Measurements from ENCODE around the gene STEAP1B. TPM values are rescaled to one million over a fixed set of nuclear protein-coding genes. Genes with fewer than 3 reads are reported as not detected.

The STEAP1B gene
- total RNA-seq, 2 experiments from 2014 or later = not detected

DNA sequence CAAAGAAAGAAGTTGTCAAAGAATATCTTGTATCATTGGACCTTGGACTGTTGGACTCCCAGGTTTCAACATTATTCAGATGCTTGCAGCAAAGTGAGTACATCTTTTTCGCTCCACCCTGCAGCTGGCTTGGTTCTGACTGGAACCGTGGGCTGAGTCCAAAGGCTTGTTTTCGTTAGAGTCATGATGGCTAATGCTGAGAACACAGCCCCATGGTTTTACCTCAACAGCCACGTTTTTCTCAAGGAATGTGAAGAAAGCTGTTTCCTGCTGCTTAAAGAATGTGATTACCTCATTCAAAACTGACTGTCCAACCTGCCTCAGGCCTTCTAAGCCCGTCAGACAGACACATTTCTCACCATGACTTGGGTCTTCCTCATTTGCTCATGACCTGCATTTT is 69.5 kb downstream of the STEAP1B start:
- no peaks in the 10 kb centered on the region for H3K27me3 ChIP-seq (ENCODE audit: control insufficient read depth in 1 of 2, insufficient read depth in 2 of 2, low read length in 2 of 2)
- H3K4me1 ChIP-seq (ENCODE audit: insufficient read depth, low read length) = no peaks in the 10 kb centered on the region
- no peak overlapping the region for H3K4me3 Mint-ChIP-seq
- no peaks in the 10 kb centered on the region for H3K9me3 ChIP-seq (ENCODE audit: control insufficient read depth in 1 of 2, insufficient read depth in 1 of 2, low read length in 2 of 2)
- H3K27ac Mint-ChIP-seq = no peak overlapping the region
- H3K27me3 Mint-ChIP-seq = no peaks in the 10 kb centered on the region
- no peak overlapping the region for H3K4me3 ChIP-seq (ENCODE audit: low read length)
- DNase-seq = no peak
- H3K9me3 Mint-ChIP-seq = no peaks in the 10 kb centered on the region
- intact Hi-C loops (cut with DNase I, micrococcal nuclease) = no loop called here
- H3K36me3 Mint-ChIP-seq (ENCODE audit: low read depth) = no peaks in the 10 kb centered on the region
- TF ChIP-seq, protein P1, sequence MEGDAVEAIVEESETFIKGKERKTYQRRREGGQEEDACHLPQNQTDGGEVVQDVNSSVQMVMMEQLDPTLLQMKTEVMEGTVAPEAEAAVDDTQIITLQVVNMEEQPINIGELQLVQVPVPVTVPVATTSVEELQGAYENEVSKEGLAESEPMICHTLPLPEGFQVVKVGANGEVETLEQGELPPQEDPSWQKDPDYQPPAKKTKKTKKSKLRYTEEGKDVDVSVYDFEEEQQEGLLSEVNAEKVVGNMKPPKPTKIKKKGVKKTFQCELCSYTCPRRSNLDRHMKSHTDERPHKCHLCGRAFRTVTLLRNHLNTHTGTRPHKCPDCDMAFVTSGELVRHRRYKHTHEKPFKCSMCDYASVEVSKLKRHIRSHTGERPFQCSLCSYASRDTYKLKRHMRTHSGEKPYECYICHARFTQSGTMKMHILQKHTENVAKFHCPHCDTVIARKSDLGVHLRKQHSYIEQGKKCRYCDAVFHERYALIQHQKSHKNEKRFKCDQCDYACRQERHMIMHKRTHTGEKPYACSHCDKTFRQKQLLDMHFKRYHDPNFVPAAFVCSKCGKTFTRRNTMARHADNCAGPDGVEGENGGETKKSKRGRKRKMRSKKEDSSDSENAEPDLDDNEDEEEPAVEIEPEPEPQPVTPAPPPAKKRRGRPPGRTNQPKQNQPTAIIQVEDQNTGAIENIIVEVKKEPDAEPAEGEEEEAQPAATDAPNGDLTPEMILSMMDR (IDR thresholded peaks at IDR 0.05) = no peak
- ChIA-PET CTCF (no interaction called here), POLR2A (no interaction called here)
- no peak overlapping the region for H3K27ac ChIP-seq (ENCODE audit: low read depth in 1 of 2, low read length in 2 of 2)
- no peaks in the 10 kb centered on the region for H3K4me1 Mint-ChIP-seq (ENCODE audit: low read depth)
- no peaks in the 10 kb centered on the region for H3K36me3 ChIP-seq (ENCODE audit: insufficient read depth, low read length)
- ATAC-seq (ENCODE audit: poor library complexity) = no peak

- Histone ChIP-seq H3K4me1 (ENCODE audit: insufficient read depth, low read length) (no peaks in the 10 kb centered on the region), H3K27me3 (ENCODE audit: control insufficient read depth in 1 of 2, insufficient read depth in 2 of 2, low read length in 2 of 2) (no peaks in the 10 kb centered on the region), H3K36me3 (ENCODE audit: insufficient read depth, low read length) (no peaks in the 10 kb centered on the region), H3K9me3 (ENCODE audit: control insufficient read depth in 1 of 2, insufficient read depth in 1 of 2, low read length in 2 of 2) (no peaks in the 10 kb centered on the region), H3K27ac (ENCODE audit: low read depth in 1 of 2, low read length in 2 of 2) (no peak overlapping the region), H3K4me3 (ENCODE audit: low read length) (no peak overlapping the region)
- no peak for ATAC-seq (ENCODE audit: poor library complexity)
- Mint-ChIP-seq H3K27ac (no peak overlapping the region), H3K27me3 (no peaks in the 10 kb centered on the region), H3K4me1 (ENCODE audit: low read depth) (no peaks in the 10 kb centered on the region), H3K36me3 (ENCODE audit: low read depth) (no peaks in the 10 kb centered on the region), H3K9me3 (no peaks in the 10 kb centered on the region), H3K4me3 (no peak overlapping the region)
- POLR2A ChIA-PET = no interaction called here
- intact Hi-C loops (cut with DNase I, micrococcal nuclease) = no loop called here
- CTCF ChIA-PET = no interaction called here
- no peak for DNase-seq
- TF ChIP-seq, protein P1 (IDR thresholded peaks at IDR 0.05) = no peak
Observed at GRCh38 chr7:22429386-22429785, 70.6 kb downstream of the STEAP1B start.

- Mint-ChIP-seq H3K9me3 (no peaks in the 10 kb centered on the region), H3K27ac (no peak overlapping the region), H3K4me1 (ENCODE audit: low read depth) (no peaks in the 10 kb centered on the region), H3K4me3 (no peak overlapping the region), H3K36me3 (ENCODE audit: low read depth) (no peaks in the 10 kb centered on the region), H3K27me3 (no peaks in the 10 kb centered on the region)
- intact Hi-C loops (cut with DNase I, micrococcal nuclease) = no loop called here
- DNase-seq (no peak), ATAC-seq (ENCODE audit: poor library complexity) (no peak)
- H3K36me3 ChIP-seq (ENCODE audit: insufficient read depth, low read length) = no peaks in the 10 kb centered on the region
- ChIA-PET POLR2A (no interaction called here), CTCF (no interaction called here)
- TF ChIP-seq, protein P1 (IDR thresholded peaks at IDR 0.05) = no peak
- H3K9me3 ChIP-seq (ENCODE audit: control insufficient read depth in 1 of 2, insufficient read depth in 1 of 2, low read length in 2 of 2) = no peaks in the 10 kb centered on the region
- no peaks in the 10 kb centered on the region for H3K4me1 ChIP-seq (ENCODE audit: insufficient read depth, low read length)
- H3K27ac ChIP-seq (ENCODE audit: low read depth in 1 of 2, low read length in 2 of 2) = no peak overlapping the region
- H3K4me3 ChIP-seq (ENCODE audit: low read length) = no peak overlapping the region
- H3K27me3 ChIP-seq (ENCODE audit: control insufficient read depth in 1 of 2, insufficient read depth in 2 of 2, low read length in 2 of 2) = no peaks in the 10 kb centered on the region
Observed at GRCh38 chr7:22427855-22428254, 72.1 kb downstream of the STEAP1B start.

All from CD4-positive, alpha-beta T cell (primary cell).